GM21390 (cell line): Measurements from ENCODE around the gene SAMD10.
"Not testable (repeated sequence)": the region's sequence is repeated elsewhere in the genome, so short reads cannot be mapped to it uniquely, and the experiment has no call there.

ENCODE experiments used
- ATAC-seq: cut with Tn5 transposase; IDR thresholded peaks from one replicate; pipeline ENCODE4 v1.9.1; 2021; ENCODE audit not compliant: unreplicated experiment

The SAMD10 gene

DNA sequence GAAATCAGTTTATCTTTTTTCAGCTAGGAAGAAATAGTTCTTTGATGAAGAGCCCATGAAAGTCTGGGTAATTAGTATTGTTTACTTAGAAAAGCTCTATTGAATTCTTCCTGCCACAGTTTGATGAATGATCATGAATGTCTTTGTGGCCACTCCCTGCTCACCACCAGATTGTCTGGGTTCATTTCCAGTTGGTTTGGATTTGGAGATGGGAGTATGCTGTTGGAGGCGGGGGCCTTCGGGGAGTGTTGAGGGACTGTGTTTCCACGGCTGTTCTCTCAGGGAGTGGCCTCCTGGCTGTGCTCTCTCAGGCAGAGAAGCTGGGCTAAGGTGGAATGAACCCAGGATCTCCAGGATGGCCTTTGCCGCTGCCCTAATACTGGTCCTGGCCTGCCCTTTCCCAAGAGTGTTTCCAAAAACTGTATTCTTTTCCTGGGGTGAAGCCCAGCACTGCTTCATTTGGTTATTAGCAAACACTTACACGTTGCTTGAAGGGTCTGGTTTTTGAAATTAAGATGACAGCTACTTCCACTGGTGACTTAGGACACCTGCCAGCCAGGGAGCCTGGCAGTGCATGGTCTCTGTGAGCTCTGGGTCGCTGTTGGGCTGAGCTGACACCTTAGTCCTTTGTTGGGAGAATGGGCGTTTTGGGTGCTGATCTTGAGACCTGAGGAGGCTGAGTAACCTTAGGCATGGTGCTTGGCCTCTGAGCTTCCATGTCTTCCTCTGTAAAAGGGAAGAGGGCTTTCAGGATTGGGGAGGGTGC, 24.7 kb upstream of the SAMD10 start:
- ATAC-seq, result no peak

DNA sequence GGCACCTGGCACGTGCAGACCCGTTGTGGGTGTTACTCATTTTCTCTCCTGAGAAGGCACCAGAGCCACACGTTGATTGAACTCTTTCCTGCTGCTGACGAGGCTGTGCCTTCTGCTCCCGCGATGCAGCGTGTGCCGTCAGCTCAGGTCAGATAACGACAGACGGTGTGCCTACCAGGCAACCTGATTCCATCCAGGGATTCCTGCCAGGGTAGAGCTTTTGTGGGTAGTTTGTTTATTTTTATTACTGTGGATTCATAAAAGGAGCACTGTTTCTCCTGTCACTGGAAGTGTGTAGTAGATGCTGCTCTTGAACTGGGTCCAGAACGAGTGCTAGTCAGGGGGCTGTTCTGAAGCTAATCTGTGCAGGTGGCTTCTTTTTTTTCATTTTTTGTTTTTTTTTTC, 22.2 kb upstream of the SAMD10 start:
- no peak for ATAC-seq

DNA sequence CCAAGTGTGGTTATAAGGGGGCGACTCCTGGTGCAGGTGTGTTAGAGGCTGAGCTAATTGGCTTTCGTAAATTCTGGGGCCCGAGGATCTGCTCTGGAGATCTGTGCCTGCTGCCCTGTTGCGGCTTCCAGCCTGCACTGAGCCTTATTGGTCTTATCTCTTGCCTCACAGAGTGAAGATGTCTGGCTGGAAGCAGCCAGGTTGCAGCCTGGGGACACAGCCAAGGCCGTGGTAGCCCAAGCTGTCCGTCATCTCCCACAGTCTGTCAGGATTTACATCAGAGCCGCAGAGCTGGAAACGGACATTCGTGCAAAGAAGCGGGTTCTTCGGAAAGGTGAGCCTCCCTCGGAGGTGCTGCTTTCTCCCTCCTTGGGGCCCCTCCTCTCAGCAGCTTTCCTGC, 21.5 kb upstream of the SAMD10 start:
- no peak for ATAC-seq

DNA sequence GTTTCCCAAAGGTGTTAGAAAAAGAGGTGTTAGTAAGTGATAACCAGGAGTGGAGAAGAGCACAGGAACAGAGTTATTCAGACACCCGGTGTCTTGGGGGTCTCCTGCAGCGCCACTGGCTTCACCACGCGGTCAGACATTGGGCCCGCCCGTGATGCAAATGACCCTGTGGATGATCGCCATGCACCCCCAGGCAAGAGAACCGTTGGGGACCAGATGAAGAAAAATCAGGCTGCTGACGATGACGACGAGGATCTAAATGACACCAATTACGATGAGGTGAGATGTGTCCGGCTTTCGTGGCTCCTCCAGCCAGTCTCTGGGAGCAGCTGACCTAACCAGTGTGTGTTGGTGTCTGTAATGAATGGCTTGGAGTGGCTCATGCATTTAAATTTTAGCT, 3.5 kb upstream of the SAMD10 start:
- ATAC-seq, result no peak

DNA sequence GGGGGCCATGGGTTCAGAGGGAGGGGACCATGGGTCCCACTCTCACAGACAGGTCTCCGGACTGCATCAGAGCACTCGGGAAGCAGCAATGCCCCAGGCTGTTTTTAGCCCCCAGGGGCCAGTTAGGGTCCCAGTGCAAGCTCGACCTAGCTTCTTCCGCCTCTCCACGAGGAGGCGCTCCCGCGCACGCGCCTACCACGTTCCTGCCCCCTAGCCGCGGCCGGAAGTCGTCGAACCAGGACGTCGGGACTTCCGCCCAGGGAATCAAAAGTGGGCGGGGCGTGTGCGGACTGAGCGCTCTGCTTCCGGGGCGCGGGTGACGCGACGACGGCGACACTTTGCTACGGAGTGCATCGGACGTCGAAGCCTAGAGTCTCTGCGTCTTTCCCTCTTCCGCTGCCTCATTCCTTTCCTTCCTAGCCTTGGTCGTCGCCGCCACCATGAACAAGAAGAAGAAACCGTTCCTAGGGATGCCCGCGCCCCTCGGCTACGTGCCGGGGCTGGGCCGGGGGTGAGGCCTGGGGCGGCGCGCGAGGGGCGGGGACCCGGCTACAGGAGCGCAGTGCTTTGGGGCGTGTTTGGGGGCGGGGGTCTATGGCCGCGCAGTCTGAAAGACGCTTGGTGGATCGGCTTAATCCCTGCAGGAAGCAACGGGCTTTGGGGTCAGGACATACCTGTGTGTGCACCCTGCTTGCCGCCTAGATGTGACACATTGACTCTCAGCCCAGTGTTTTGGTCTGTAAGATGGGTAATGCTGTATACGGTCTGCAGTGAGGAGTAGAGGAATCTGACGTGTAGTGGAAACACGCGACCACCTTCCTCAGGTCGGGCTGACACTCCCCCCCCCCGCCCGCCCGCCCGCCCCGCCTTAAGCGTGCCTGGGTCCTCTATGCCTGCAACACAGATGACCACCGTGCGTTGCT, 1.6 kb upstream of the SAMD10 start, which contains the start of gene PRPF6:
PRPF6 (plus strand) TSS at position 327 of the 923 bp plus-strand sequence; CDS start at position 441, 114 bp downstream.
- ATAC-seq, result peak; percentile 47

DNA sequence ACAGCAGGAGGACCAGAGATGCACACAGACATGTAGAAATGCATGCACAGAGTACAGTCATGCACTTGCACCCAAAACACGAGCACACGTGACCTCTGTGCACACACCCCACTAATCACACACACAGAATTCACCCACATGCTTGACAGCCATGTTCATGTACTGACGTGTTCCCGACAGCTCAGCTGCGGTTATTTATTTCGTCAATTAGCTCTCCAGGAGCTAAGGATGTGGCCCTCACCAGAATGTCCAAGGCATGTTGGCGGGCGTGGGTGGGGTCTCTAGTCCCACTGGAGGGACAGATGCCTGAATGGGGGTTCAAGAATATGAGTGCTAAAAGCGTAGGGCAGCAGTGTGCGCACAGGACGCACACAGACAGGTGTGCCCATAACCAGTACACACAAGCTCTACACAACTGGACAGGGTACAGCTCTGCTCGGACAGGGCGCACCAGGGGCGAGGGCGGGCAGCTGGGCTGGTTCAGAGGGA, 919 bp upstream of the SAMD10 start:
- ATAC-seq, result peak; percentile 4

DNA sequence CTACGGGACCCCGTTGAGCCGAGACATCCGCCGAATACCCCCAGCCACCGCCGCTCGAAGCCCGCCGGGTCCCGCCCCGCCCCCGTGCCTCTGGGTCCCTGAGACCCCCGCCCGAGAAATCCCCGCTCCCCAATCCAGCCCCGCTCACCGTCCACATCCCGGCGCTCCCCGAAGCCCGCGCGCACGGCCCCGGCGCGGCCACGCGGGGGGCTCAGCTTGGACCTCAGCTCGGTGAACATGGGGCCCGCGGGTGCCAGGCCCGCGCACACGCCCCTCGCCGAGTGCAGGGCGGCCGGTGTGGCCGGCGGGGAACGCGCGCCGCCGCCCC, 249 bp downstream of the SAMD10 start:
- ATAC-seq, result no peak

DNA sequence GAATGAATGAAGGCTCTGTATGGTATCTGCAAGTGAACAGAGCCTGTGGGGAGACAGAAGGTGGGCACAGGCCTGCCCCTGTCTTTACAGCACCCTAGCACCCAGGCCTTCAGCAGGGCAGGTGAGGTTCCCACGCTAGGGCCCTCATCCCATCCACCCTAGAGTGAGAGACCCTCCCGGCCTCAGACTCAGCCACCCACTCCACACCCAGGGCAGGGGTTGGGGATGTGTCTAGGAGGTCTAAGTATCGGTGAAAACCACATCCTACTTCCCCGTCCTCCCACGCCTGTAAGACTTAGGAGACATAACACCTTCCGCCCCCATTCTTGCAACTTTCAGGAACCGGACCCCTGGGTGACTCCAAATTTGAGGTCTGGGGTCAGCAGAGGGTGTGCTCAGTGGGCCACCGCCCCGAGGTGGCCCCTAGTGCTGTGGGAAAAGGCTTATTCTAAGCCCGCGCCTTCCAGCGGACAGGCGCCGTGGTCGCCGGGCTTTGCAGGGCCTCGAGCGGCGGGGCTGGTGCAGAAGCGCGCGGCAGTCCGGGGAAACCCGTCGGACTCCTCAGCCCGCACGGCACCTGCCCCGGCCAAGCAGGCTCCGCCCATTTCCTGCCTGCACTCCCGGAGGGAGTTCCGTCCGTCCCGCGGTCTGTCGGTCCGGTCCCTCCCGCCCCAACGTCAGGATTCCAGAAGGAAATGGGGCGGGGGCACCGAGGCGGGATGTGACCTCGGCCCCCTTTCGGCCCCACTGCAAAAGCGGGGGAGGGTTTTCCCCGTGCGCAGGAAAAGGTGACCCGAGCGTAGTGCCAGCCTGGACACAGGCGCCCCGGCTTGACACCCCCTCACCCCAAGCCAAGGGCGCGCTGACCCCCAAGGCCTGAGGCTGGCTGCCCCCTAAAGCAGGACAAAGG, 868 bp downstream of the SAMD10 start:
- ATAC-seq, result no peak

DNA sequence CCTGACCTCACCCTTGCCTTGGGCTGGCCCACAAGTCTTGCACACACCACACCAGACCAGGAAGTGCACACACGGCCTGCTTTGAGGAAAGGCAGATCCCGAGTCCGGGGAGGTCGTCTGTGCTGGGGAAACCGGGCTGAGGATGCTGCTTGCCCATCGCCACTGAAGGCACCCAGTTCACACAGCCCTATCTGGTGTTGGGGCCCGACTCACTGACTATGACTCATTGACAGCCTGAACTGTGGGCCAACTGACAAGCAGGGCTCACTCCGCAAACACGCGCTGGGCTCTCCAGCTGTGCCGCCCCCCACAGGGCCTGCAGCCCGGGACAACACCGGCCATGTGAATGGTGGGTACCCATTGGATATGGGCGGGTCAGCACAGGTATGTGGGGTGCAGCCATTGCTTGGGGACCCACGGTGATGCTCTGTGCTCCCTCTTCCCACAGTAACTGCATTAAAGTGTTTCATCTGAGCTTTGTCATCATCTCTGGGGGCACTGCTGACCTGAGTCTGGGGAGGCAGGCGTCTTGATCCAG, 1.6 kb downstream of the SAMD10 start:
- no peak for ATAC-seq

DNA sequence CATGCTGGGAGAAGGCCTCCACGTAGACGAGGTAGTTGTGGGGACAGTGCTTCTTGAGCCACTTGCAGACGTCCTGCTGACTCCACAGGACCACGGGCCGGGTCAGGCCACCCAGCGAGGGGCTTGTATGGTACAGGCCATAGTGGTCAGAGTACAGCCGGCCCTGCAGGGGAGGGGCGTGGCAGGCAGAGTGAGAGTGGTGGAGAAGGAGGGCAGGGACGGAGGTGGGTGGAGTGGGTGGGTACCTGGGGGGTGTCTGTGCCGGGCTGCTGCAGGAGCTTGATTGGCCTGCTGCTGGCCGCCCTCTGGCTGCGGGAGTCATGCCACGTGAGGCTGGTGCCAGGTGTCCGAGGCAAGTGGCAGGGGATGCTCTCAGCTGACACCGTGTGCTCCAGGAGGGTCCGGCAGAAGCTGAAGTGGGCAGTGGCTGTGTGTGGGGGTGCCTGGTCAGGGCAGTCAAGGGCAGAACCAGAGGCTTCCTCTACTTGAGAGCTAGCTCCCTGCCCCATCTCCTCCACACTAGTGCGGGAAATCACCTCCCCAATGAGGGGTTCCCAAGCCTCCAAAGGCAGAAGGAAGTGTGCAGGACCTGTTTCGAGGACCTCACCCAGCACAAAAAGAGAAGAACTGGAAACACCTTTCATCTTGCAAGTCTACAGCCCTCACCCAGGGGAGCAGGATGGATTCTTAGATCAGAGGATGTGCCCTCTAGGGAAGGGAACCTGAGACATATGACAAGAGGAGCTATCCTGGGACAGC, 2.3 kb downstream of the SAMD10 start:
- ATAC-seq, result no peak

DNA sequence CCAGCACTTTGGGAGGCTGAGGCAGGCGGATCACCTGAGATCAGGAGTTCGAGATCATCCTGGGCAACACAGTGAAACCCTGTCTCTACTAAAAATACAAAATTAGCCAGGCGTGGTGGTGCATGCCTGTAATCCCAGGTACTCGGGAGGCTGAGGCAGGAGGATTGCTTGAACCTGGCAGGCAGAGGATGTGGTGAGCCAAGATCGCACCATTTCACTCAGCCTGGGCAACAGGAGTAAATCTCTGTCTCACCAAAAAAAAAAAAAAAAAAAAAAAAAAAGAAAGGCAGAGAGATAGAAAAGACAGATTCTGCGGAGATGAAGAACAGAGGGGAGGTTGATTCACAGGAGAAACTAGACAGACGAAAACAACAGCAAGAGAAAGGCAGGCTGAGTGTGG, 2.9 kb downstream of the SAMD10 start:
- ATAC-seq, result not testable (repeated sequence)

DNA sequence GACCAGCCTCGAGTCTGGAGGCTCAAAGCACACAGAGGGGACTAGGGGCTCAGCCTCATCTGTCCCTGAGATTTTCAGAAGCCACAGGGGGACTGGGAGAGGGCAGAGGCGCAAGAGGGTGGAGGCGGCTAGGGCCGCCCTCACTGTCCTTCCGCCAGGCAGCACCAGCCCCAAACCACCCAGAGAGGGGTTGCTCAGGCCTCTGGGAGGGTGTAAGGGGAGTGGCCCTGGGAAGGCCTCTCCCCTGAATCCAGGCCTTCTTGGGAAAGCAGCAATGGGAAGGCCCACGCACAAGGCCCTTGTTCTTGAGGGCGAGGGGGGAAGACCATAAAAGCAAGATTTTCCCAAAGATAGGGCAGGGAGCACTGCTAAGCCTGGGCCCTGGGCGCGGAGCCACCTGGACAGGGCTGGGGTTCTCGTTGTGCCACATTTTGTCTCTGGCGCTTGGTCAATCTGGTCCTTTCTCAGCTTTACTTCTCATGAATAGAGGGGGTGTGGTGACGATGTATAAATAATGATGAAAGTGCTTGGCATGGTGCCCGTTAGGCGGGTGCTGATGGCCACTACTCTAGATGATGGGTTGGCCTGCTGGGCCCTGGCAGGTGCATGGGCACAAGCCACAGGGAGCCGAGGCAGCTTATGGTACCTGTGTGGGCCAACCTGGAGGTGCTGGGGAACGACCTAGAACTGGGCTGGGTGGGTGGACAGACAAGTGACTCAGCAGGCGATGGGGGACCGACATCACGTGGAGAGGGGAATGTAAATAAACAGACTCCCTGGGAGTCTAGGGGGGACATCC, 4.8 kb downstream of the SAMD10 start:
- no peak for ATAC-seq

DNA sequence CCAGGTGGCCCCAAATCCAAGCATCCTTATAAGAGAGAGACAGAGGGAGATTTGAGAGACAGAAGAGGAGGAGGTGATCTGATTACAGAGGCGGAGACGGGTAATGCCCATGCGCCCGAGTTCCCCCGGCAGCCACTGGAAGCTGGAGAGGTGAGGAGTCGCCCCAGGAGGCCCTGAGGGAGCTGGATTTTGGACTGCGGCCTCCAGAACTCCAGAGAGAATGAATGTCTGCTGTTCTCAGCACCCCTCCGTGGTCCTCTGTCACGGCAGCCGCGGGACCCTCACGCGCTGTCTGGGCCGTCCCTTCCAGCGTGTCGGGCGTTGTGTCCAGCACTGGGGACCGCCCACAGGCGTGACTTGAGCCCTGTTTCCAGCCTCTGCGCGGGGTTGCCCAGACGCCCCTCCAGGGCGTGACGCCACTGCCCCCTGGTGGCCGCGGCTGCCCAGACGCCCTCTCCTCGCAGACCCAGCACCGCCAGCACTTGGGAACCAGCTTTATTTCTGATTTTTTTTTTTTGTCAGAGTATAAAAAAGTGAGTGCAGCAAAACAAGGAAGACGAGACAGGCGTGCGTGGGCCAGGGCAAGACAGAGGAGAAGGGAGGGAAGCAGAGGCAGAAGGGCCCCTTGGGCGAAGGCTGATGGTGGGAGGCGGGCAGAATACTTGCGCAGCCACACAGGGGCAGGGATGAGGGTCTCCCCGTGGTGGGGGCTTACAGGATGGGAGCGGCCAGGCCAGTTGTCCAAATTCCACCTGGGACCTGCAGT, 5.6 kb downstream of the SAMD10 start:
- ATAC-seq, result no peak

DNA sequence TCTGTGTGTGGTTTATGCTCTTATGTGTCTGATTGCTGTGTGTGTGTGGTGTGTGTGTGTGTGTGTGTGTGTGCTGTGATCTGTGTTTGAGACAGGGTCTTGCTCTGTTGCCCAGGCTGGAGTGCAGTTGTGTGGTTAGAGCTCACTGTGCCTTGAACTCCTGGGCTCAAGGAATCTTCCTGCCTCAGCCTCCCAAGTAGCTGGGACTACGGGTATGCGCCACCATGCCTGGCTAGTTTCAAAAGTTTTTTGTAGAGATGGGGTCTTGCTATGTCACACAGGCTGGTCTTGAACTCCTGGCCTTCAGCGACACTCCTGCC, 6.3 kb downstream of the SAMD10 start:
- no peak for ATAC-seq

DNA sequence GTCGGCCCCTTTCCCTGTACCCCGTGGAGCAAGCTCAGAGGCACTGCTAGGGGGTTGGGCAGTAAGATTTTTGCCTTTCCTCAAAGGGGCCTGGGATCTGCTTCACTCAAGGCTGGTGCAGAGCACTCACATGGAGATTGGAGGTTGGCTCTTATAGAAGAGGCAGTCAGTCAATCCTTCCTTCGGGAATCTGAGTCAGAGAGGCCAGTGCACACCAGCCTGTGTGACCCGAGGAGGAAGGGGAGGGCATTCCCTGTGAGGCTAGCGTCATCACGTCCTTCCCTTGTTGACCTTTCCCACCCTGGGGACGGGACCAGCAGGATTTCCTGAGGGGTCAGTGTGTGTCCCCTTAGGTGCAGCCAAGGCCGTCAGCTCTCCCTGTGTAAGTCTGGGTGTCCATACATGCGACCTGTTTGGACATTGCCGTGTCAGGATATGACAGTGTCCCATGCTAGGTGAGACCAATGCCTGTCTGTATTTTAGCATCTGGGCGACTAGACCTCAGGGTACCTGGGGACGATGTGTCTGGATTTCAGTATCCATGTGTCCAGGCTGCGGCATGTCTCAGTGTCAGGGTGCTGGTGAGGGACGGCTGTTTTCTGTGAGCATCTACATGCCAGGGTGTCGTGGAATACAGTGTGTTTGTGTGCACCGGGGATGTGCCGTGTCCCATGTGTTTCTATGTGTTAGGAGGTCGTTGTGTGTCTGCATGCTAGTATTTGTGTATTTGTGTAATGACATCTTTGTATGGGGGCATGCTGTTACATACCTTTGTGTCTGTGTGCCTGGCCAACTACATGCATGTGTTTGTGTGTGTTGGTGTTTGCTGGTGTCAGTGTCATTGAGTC, 6.9 kb downstream of the SAMD10 start:
- no peak for ATAC-seq

DNA sequence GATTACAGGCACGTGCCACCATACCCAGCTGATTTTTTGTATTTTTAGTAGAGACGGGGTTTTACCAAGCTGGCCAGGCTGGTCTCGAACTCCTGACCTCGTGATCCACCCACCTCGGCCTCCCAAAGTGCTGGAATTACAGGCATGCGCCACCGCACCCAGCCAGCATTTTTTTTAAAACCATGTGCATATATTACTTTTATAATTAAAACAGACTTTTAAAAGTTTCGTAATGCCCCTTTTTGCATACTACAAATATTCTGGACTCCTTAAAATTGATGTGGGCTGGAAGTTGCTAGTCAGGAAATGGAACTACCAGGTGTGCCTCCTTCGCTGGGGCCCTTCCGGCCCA, 7.5 kb downstream of the SAMD10 start:
- ATAC-seq, result not testable (repeated sequence)

DNA sequence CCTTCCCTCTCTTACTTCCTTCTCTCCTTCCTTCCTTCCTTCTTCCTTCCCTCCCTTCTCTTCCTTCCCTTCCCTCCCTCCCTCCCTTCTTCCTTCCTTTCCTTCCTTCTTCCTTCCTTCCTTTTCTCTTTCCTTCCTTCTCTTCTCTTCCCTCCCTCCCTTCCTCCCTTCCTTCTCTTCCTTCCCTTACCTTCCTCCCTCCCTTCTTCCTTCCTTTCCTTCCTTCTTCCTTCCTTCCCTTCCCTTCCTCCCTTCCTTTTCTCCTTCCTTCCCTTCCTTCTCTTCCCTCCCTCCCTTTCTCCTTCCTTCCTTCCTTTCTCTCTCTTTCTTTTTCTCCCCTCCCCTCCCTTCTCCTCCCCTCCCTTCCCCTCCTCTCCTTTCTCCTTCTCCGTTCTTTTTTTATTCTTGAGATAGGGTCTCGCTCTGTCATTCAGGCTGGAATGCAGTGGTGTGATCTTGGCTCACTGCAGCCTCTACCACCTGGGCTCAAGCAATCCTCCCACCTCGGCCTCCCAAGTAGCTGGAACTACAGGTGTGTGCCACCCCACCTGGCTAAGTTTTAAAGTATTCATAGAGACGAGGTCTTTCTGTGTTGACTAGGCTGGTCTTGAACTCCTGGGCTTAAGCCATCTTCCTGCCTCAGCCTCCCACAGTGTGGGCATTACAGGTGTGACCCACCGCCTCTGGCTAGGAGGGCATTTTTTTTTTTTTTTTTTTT, 8.6 kb downstream of the SAMD10 start:
- no peak for ATAC-seq
